ENCODE results near the gene VIM. TPM values are rescaled to one million over a fixed set of nuclear protein-coding genes. Genes with fewer than 3 reads are reported as not detected.
A peak's percentile ranks its signal among the peaks of the same experiment; 100 is the strongest.

The VIM gene
- total and polyA plus RNA-seq, 2 of the 4 experiments (the other 2 are of a cell fraction), result 4,502 to 6,735 TPM

DNA sequence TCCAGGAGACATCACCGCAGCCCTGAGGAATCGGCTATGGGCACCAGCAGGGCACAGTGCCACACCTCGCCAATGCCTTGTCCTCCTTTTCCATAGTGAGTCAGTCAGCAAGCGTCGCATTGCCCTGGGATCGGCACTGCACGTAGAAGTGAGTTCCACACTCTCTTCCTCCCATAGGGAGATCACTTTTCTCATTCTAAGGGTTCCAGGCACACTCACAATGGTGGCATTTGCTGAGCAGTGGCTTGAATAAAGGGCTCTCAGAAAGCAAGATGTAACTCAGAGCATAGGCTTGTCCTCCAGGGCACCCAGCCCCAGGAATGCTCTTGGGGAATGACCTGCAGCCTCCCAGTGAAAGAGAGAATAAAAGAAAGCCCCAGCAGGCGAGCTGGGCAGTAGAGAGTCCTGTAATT lies 1.1 kb upstream of the VIM start:
- H2AFZ ChIP-seq (replicated peaks; ENCODE audit: low read length, poor library complexity), result peak overlapping the region; percentile 81
- CTCF ChIA-PET, result no interaction called here
- peaks cover 15% of the 10 kb centered on the region for H3K9me1 ChIP-seq (ENCODE audit: insufficient read depth, low read length)
- peak overlapping the region; percentile 47 for H3K27ac ChIP-seq (ENCODE audit: insufficient read depth, low read length)
- ATAC-seq (ENCODE audit: low read depth) (no peak), DNase-seq (no peak)
- H3K18ac ChIP-seq (ENCODE audit: low read depth, low read length), result peak overlapping the region; percentile 9
- peak overlapping the region; percentile 74 for H3K23ac ChIP-seq (ENCODE audit: low read depth, low read length)
- dilution Hi-C loops (cut with HindIII; ENCODE audit: low sequenced_read_pairs, unreplicated experiment), result no loop called here
- H2BK15ac ChIP-seq (ENCODE audit: low read depth, low read length), result peak overlapping the region; percentile 97; the same call in 2 of the 3 replicates
- H3K27me3 ChIP-seq (ENCODE audit: control insufficient read depth, insufficient read depth, low read length), result no peaks in the 10 kb centered on the region
- TF ChIP-seq, protein P1, sequence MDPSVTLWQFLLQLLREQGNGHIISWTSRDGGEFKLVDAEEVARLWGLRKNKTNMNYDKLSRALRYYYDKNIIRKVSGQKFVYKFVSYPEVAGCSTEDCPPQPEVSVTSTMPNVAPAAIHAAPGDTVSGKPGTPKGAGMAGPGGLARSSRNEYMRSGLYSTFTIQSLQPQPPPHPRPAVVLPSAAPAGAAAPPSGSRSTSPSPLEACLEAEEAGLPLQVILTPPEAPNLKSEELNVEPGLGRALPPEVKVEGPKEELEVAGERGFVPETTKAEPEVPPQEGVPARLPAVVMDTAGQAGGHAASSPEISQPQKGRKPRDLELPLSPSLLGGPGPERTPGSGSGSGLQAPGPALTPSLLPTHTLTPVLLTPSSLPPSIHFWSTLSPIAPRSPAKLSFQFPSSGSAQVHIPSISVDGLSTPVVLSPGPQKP (IDR thresholded peaks at IDR 0.05; ENCODE audit: borderline replicate concordance, low read depth, low read length), result no peak
- TF ChIP-seq RAD21 (IDR thresholded peaks at IDR 0.05; ENCODE audit: low read length) (no peak), FOS (IDR thresholded peaks at IDR 0.05; ENCODE audit: low read depth, low read length) (no peak), MXI1 (IDR thresholded peaks at IDR 0.05; ENCODE audit: borderline replicate concordance, low read depth, low read length) (no peak), NFE2L2 (IDR thresholded peaks at IDR 0.05; ENCODE audit: low read depth, low read length) (no peak), CEBPB (IDR thresholded peaks at IDR 0.05; ENCODE audit: low read depth, low read length) (no peak), RFX5 (IDR thresholded peaks at IDR 0.05; ENCODE audit: low read depth, low read length) (no peak), CHD1 (IDR thresholded peaks at IDR 0.05; ENCODE audit: low read depth, low read length) (no peak), MAFK (IDR thresholded peaks at IDR 0.05; ENCODE audit: low read depth, low read length) (no peak), POLR2A (IDR thresholded peaks at IDR 0.05; ENCODE audit: low read depth, low read length) (no peak), BHLHE40 (IDR thresholded peaks at IDR 0.05; ENCODE audit: low read depth, low read length) (no peak), RCOR1 (IDR thresholded peaks at IDR 0.05; ENCODE audit: insufficient replicate concordance, low read length) (no peak)
- TF ChIP-seq, protein P2, sequence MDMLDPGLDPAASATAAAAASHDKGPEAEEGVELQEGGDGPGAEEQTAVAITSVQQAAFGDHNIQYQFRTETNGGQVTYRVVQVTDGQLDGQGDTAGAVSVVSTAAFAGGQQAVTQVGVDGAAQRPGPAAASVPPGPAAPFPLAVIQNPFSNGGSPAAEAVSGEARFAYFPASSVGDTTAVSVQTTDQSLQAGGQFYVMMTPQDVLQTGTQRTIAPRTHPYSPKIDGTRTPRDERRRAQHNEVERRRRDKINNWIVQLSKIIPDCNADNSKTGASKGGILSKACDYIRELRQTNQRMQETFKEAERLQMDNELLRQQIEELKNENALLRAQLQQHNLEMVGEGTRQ (IDR thresholded peaks at IDR 0.05; ENCODE audit: low read depth, low read length), result no peak
- TF ChIP-seq, protein P3, sequence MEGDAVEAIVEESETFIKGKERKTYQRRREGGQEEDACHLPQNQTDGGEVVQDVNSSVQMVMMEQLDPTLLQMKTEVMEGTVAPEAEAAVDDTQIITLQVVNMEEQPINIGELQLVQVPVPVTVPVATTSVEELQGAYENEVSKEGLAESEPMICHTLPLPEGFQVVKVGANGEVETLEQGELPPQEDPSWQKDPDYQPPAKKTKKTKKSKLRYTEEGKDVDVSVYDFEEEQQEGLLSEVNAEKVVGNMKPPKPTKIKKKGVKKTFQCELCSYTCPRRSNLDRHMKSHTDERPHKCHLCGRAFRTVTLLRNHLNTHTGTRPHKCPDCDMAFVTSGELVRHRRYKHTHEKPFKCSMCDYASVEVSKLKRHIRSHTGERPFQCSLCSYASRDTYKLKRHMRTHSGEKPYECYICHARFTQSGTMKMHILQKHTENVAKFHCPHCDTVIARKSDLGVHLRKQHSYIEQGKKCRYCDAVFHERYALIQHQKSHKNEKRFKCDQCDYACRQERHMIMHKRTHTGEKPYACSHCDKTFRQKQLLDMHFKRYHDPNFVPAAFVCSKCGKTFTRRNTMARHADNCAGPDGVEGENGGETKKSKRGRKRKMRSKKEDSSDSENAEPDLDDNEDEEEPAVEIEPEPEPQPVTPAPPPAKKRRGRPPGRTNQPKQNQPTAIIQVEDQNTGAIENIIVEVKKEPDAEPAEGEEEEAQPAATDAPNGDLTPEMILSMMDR (conservative IDR thresholded peaks at IDR 0.05; ENCODE audit: low read depth, low read length), result no peak
- peak overlapping the region; percentile 97 for H3K4me2 ChIP-seq (ENCODE audit: low read depth, low read length)
- intact Hi-C loops (cut with micrococcal nuclease), result loop anchor here (5.0 kb wide), 2 partner anchors 150 to 240 kb away; no protein-coding TSS in a partner anchor
- peak overlapping the region; percentile 88 for H3K14ac ChIP-seq (replicated peaks; ENCODE audit: low read depth, low read length)
- H2AK9ac ChIP-seq (replicated peaks; ENCODE audit: low read depth, low read length, poor library complexity), result peak overlapping the region; percentile 92
- peak overlapping the region; percentile 77 for H4K91ac ChIP-seq (ENCODE audit: insufficient read depth, low read depth, low read length)
- H3K4me3 ChIP-seq (ENCODE audit: insufficient read depth, low read depth, low read length), result no peak overlapping the region
- H3K4me1 ChIP-seq (ENCODE audit: control insufficient read depth, insufficient read depth, low read length), result peaks cover 11% of the 10 kb centered on the region
- H3K9ac ChIP-seq (ENCODE audit: low read depth, low read length), result no peak overlapping the region; the same call in 1 of the 2 replicates
- H3K79me1 ChIP-seq (ENCODE audit: low read depth in 1 of 2, low read length in 2 of 2), result peaks cover 24 to 33% of the 10 kb centered on the region in 2 experiments
- peak overlapping the region; percentile 93 for H3K4ac ChIP-seq (ENCODE audit: low read depth, low read length)
- H4K5ac ChIP-seq (ENCODE audit: low read depth, low read length), result peak overlapping the region; percentile 35
- H4K20me1 ChIP-seq (ENCODE audit: insufficient read depth, low read length), result peaks cover 28% of the 10 kb centered on the region
- peak overlapping the region; percentile 91 for H2AK5ac ChIP-seq (ENCODE audit: low read depth, low read length)
- peak overlapping the region; percentile 97 for H2BK5ac ChIP-seq (ENCODE audit: low read depth, low read length, poor library complexity, severe bottlenecking)
- H2BK20ac ChIP-seq (ENCODE audit: low read depth, low read length), result peak overlapping the region; percentile 64
- peak overlapping the region; percentile 93 for H2BK120ac ChIP-seq (ENCODE audit: low read depth, low read length)
- no peaks in the 10 kb centered on the region for H3K9me3 ChIP-seq (ENCODE audit: control insufficient read depth, insufficient read depth, low read length)
- no TSS peak for BruUV-seq (replicated peaks)
- H3K56ac ChIP-seq (ENCODE audit: extremely low read depth, insufficient read depth, low read length), result peak overlapping the region; percentile 92
- in situ Hi-C loops (cut with MboI; ENCODE audit: low sequenced_read_pairs), result loop anchor here (5.0 kb wide), 1 partner anchor 200 kb away; no protein-coding TSS in a partner anchor
- H4K8ac ChIP-seq (ENCODE audit: low read depth in 2 of 2, low read length in 2 of 2), result peak overlapping the region in 1 of 2 experiments; percentile 27; a peak in 2 of 4 replicates
- 96% methylated on average over 4 of the region's 8 CpGs; no CpG with 5 or more reads in 1 of the 2 experiments for WGBS, 2 experiments (ENCODE audit: extremely low coverage in 2 of 2, insufficient read length in 1 of 2)
- H3K36me3 ChIP-seq (ENCODE audit: control insufficient read depth, insufficient read depth, low read length), result peaks cover 18% of the 10 kb centered on the region
- POLR2A ChIA-PET (ENCODE audit: unreplicated experiment), result no interaction called here

Data from IMR-90 (cell line).